NCI-H146 treated with DMSO at 0.1 percent for 48 hours (cell line): ENCODE measurements around the gene OSTN.

Source experiments
- DNase-seq: peaks from one replicate; lab custom pipeline; 2025; ENCODE audit not compliant: unreplicated experiment; lab: John Stamatoyannopoulos, UW

The OSTN gene

DNA sequence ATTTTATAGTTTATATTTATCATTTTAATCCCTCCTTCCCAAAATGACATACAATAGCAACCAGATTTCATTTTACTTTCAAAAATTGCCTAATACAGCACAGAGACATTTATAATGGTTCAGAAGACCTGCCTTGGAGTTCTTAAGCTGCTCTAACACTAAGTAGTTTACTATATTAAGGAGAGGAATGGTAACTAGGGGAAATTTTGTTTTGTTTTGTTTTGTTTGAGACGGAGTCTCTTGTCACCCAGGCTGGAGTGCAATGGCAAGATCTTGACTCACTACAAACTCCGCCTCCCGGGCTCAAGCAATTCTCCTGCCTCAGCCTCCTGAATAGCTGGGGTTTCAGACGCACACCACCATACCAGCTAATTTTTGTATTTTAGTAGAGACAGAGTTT, 107.4 kb downstream of the OSTN start:
- no peak for DNase-seq

DNA sequence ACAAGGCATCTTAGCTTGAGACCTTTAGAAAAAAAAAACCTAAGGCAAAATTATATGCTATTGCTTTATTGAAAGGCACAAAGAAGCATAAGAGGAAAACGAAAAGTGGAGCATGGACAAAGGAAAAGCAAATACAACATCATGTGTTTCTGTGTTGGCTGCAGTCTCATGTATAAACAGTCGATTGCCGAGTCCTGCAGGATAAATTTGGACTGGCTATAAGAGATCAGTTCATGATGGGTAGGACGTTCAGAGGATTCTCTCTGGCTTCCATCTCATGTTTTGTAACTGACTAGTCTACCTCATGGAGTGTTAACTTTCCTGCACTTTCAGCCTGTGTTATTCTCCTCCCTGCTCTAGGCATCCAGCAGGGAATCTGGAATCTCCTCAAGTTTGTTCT, 108.3 kb downstream of the OSTN start:
- DNase-seq: no peak

DNA sequence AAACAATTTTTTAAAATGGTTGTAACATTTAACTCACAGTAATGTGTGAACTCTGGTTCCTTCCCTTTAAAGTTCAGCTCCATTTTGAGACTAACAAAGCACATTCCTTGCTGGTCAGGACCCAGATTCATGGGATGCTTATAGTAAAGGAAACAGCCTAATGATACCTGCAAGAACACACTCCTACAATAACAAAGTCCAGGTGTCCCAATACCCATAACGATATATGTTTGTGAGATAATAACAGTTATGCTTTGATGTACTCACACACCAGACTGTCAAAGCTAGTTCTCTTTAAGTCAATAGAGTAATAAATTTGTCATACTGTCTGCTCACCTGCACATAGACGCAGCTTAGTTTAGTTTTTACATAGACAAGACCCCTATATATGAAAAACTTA, 114.3 kb downstream of the OSTN start:
- DNase-seq: no peak

DNA sequence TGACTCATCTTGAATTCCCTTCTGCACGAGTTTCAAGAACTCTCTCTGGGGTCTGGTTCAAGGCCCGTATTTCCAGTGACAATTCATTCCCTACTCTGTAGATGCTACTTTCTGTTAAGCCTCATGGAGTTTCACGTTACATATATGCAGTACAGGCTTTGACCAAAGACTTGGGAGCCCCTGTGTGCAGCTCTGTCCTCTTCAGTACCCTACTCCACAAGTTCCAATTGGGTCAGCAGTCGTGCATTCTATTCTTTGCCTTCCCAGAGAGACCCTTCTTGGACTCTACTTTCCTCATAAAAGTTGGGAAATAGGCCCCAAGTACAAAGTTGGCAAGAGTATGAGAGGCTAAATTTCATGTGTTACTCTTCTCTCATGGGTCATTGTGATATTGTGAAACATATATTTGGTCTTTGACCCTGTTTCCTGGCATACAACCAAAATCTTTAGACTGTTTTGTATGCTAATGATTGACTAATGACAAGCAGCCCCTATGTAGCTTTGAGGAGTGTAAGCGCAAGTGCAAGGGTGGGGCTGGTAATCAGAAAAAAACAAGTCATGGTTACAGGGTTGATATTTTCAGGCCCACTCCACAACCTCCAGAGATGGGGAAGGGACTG, 115.2 kb downstream of the OSTN start:
- no peak for DNase-seq
